ENCODE results near the gene VAMP2.
A peak's percentile ranks its signal among the peaks of the same experiment; 100 is the strongest.

The VAMP2 gene

GRCh38 chr17:8153525-8153956 lies 9.2 kb downstream of the VAMP2 start:
- Mint-ChIP-seq H3K27ac (no peak overlapping the region), H3K36me3 (peaks cover 15% of the 10 kb centered on the region), H3K4me3 (peak overlapping the region; percentile 53), H3K27me3 (no peaks in the 10 kb centered on the region), H3K9me3 (no peaks in the 10 kb centered on the region), H3K4me1 (peaks cover 20% of the 10 kb centered on the region)
- no peak for ATAC-seq

GRCh38 chr17:8153031-8153451 lies 9.7 kb downstream of the VAMP2 start:
- peaks cover 20% of the 10 kb centered on the region for H3K36me3 Mint-ChIP-seq
- peaks cover 16% of the 10 kb centered on the region for H3K4me1 Mint-ChIP-seq
- no peaks in the 10 kb centered on the region for H3K9me3 Mint-ChIP-seq
- no peak overlapping the region for H3K27ac Mint-ChIP-seq
- H3K27me3 Mint-ChIP-seq, result no peaks in the 10 kb centered on the region
- no peak overlapping the region for H3K4me3 Mint-ChIP-seq
- ATAC-seq, result no peak

- Mint-ChIP-seq H3K27me3 (no peaks in the 10 kb centered on the region), H3K4me3 (peak within 1 kb of the TSS; percentile 83), H3K27ac (peak within 1 kb of the TSS; percentile 74), H3K9me3 (no peaks in the 10 kb centered on the region), H3K4me1 (peaks cover 16% of the 10 kb centered on the region), H3K36me3 (peaks cover 28% of the 10 kb centered on the region)
- peak; percentile 39 for ATAC-seq
These were observed 10.5 kb downstream of the VAMP2 start, which contains the start of gene PER1 for GRCh38 chr17:8152112-8152775. PER1 (minus strand) TSS chr17:8152404; CDS start chr17:8150706, 1,698 bp downstream.

DNA sequence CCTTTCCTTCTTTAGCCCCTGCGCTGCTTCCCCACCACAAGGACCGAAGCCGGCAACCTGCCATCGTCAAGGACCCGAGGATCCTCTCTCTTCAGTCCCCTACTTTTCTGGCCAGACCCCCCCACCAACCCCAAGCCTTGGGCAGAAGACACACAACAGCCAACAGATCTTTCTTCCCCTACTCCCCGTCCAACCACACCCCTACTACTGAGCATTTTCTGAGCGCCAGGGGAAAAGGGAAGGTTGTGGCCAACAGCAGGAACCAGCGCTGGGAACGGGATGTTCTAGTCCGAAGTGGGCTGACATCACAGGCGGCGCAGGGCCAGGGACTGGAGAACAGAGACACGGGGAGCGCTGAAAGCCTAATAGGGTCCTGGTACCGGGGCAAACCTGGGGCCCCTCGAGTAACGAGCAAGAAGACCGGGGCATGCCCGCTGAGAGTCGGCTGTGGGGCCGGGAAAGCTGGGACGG lies 11.1 kb downstream of the VAMP2 start:
- H3K27ac Mint-ChIP-seq, result peak overlapping the region; percentile 74
- peaks cover 34% of the 10 kb centered on the region for H3K36me3 Mint-ChIP-seq
- H3K4me1 Mint-ChIP-seq, result peaks cover 16% of the 10 kb centered on the region
- no peak for ATAC-seq
- H3K27me3 Mint-ChIP-seq, result no peaks in the 10 kb centered on the region
- H3K9me3 Mint-ChIP-seq, result no peaks in the 10 kb centered on the region
- H3K4me3 Mint-ChIP-seq, result peak overlapping the region; percentile 83

DNA sequence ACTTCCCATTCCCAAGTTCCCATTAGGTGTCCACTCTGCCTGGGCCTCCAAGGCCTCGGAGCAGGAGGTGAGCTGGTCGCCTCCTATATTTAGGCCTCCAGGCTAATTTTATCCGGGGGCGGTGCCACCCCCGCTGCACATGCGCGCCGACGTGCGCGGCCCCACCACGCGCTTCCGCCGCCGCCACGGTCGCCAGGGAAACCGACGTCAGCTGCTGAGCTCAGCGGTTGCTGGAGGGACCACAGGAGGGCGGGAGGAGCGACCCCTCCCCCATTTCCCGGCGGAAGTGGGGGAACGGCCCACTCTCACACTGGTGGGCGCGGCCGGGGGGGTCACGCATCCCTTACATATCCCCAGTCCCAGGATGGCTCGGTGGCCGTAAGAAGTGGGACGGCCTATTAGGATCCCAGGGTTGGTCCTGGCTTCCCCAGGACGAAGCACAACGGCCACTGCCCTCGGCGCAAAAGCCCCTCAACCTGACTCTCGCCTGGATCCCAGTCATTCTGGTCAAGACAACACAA lies 11.6 kb downstream of the VAMP2 start:
- peaks cover 20% of the 10 kb centered on the region for H3K4me1 Mint-ChIP-seq
- no peaks in the 10 kb centered on the region for H3K9me3 Mint-ChIP-seq
- ATAC-seq, result peak; percentile 74
- H3K4me3 Mint-ChIP-seq, result peak overlapping the region; percentile 83
- no peaks in the 10 kb centered on the region for H3K27me3 Mint-ChIP-seq
- H3K27ac Mint-ChIP-seq, result peak overlapping the region; percentile 74
- H3K36me3 Mint-ChIP-seq, result peaks cover 39% of the 10 kb centered on the region

- no peaks in the 10 kb centered on the region for H3K27me3 Mint-ChIP-seq
- H3K4me1 Mint-ChIP-seq, result peaks cover 24% of the 10 kb centered on the region
- peaks cover 46% of the 10 kb centered on the region for H3K36me3 Mint-ChIP-seq
- H3K9me3 Mint-ChIP-seq, result no peaks in the 10 kb centered on the region
- peak overlapping the region; percentile 74 for H3K27ac Mint-ChIP-seq
- peak overlapping the region; percentile 83 for H3K4me3 Mint-ChIP-seq
- ATAC-seq, result no peak
These were observed 12.3 kb downstream of the VAMP2 start for GRCh38 chr17:8150194-8151119.

GRCh38 chr17:8149419-8150193 lies 13.1 kb downstream of the VAMP2 start:
- Mint-ChIP-seq H3K27me3 (no peaks in the 10 kb centered on the region), H3K9me3 (no peaks in the 10 kb centered on the region), H3K36me3 (peaks cover 53% of the 10 kb centered on the region), H3K4me3 (no peak overlapping the region), H3K4me1 (peaks cover 24% of the 10 kb centered on the region), H3K27ac (no peak overlapping the region)
- ATAC-seq, result no peak

- Mint-ChIP-seq H3K27ac (no peak overlapping the region), H3K27me3 (no peaks in the 10 kb centered on the region), H3K4me1 (peaks cover 24% of the 10 kb centered on the region), H3K36me3 (peaks cover 64% of the 10 kb centered on the region), H3K4me3 (no peak overlapping the region), H3K9me3 (no peaks in the 10 kb centered on the region)
- ATAC-seq, result no peak
These were observed 14.2 kb downstream of the VAMP2 start for GRCh38 chr17:8148560-8148959.

GRCh38 chr17:8147805-8148404 lies 14.8 kb downstream of the VAMP2 start:
- Mint-ChIP-seq H3K27ac (no peak overlapping the region), H3K36me3 (peaks cover 69% of the 10 kb centered on the region), H3K9me3 (no peaks in the 10 kb centered on the region), H3K4me3 (no peak overlapping the region), H3K27me3 (no peaks in the 10 kb centered on the region), H3K4me1 (peaks cover 24% of the 10 kb centered on the region)
- no peak for ATAC-seq

DNA sequence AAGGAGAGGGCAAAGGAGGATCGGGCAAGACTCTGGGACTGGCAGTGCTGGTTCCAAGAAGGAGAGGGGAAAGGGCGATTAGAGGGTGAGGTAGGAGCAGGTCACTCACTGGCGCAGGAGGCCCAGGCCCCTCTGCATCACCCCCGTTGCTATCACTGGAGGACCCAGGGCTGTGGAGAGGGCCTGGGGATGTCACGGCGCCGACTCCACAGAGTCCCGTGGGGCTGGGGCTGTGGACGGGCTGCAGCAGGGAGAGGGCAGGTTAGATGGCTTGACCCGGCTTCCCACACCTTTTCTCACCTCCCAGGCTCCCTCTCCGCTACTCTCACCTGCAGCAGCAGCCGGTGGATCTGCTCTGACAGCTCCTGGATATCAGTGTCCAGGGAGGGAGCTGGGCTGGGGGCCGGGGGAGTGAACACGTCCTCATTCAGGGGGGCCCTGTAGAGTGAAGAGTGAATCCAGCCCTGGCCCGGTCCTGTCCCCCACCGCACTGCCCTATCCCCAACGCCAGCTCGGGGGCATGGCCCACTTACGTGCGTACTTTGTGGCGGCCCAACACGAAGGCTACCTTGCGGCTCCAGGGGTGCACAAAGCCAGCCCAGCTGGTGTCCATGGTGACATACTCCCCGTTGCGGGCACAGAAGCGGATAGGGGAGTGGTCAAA lies 15.5 kb downstream of the VAMP2 start:
- ATAC-seq, result no peak
- Mint-ChIP-seq H3K27me3 (no peaks in the 10 kb centered on the region), H3K27ac (no peak overlapping the region), H3K9me3 (no peaks in the 10 kb centered on the region), H3K4me3 (no peak overlapping the region), H3K36me3 (peaks cover 75% of the 10 kb centered on the region), H3K4me1 (peaks cover 24% of the 10 kb centered on the region)

- no peak for ATAC-seq
- Mint-ChIP-seq H3K9me3 (no peaks in the 10 kb centered on the region), H3K27ac (no peak overlapping the region), H3K36me3 (peaks cover 79% of the 10 kb centered on the region), H3K4me1 (peaks cover 24% of the 10 kb centered on the region), H3K27me3 (no peaks in the 10 kb centered on the region), H3K4me3 (no peak overlapping the region)
These were observed 16.2 kb downstream of the VAMP2 start for GRCh38 chr17:8146381-8147140.

DNA sequence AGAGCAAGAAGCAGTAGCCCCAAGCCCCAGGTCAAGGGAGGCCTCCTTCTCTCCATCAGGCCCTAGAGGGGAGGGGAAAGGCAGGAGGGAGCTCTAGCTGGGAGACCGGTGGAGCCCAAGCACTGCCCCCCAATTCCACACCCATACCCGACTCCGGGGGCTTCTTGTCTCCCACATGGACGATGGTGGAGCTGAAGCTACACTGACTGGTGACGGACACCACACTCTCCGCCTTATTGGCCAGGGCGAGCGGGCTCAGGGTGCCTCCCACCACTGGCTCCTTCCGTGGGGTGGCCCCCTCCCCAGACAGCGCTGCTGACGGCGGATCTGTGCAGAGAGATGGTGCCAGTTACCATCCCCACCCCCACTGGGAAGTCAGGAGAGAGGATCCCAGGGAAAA lies 16.9 kb downstream of the VAMP2 start:
- peaks cover 23% of the 10 kb centered on the region for H3K4me1 Mint-ChIP-seq
- H3K36me3 Mint-ChIP-seq, result peaks cover 86% of the 10 kb centered on the region
- no peaks in the 10 kb centered on the region for H3K27me3 Mint-ChIP-seq
- ATAC-seq, result no peak
- H3K4me3 Mint-ChIP-seq, result no peak overlapping the region
- no peak overlapping the region for H3K27ac Mint-ChIP-seq
- no peaks in the 10 kb centered on the region for H3K9me3 Mint-ChIP-seq

GRCh38 chr17:8144401-8145231 lies 18.1 kb downstream of the VAMP2 start:
- no peaks in the 10 kb centered on the region for H3K27me3 Mint-ChIP-seq
- H3K4me1 Mint-ChIP-seq, result peaks cover 11% of the 10 kb centered on the region
- no peak overlapping the region for H3K27ac Mint-ChIP-seq
- ATAC-seq, result no peak
- peaks cover 87% of the 10 kb centered on the region for H3K36me3 Mint-ChIP-seq
- no peaks in the 10 kb centered on the region for H3K9me3 Mint-ChIP-seq
- no peak overlapping the region for H3K4me3 Mint-ChIP-seq

Data from stimulated activated memory B cell treated with anti-CD40 and anti-IgM and Interleukin-4, amounts not matched to agents 10 μg/mL and 1 μg/mL and 100 μg/mL, for 72 hours (primary cell).